AG09309 (cell line): ENCODE measurements around the gene GPC5.

Experiments used
- DNase-seq: peaks from one replicate; pipeline ENCODE4 v3.0.0-alpha.2; 2010; ENCODE audit warnings: low read depth
- H3K4me3 ChIP-seq: 2 replicates; pipeline ENCODE4 v1.5.1; 2011; ENCODE audit warnings: mild to moderate bottlenecking, low read depth, low read length, moderate library complexity; ENCODE audit not compliant: control insufficient read depth
- TF ChIP-seq, protein P1 (sequence below): IDR thresholded peaks from 2 replicates; pipeline ENCODE4 v1.5.1; 2011; ENCODE audit warnings: mild to moderate bottlenecking, low read depth, low read length, inconsistent platforms; ENCODE audit not compliant: insufficient read depth, control insufficient read depth; ENCODE audit errors: missing control alignments

The GPC5 gene

DNA sequence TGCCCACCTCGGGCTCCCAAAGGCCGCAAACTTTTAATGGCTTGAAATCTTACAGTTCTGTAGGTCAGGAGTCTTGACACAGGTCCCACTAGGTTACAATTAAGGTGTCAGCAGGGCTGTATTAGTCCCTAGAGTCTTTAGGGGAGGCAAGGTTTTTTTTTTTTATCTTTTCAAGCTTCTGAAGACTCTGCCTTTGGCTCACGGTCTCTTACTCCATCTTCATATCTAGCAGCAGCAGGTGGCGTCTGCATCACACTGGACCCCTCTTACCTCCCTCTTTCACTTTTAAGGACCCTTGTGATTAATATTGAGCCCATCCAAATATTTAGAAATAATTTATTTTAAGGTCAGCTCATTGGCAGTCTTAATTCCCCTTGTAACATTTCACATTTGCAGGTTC is 39.3 kb upstream of the GPC5 start:
- no peak for DNase-seq
- TF ChIP-seq, protein P1, sequence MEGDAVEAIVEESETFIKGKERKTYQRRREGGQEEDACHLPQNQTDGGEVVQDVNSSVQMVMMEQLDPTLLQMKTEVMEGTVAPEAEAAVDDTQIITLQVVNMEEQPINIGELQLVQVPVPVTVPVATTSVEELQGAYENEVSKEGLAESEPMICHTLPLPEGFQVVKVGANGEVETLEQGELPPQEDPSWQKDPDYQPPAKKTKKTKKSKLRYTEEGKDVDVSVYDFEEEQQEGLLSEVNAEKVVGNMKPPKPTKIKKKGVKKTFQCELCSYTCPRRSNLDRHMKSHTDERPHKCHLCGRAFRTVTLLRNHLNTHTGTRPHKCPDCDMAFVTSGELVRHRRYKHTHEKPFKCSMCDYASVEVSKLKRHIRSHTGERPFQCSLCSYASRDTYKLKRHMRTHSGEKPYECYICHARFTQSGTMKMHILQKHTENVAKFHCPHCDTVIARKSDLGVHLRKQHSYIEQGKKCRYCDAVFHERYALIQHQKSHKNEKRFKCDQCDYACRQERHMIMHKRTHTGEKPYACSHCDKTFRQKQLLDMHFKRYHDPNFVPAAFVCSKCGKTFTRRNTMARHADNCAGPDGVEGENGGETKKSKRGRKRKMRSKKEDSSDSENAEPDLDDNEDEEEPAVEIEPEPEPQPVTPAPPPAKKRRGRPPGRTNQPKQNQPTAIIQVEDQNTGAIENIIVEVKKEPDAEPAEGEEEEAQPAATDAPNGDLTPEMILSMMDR, result no peak
- H3K4me3 ChIP-seq, result no peak overlapping the region

DNA sequence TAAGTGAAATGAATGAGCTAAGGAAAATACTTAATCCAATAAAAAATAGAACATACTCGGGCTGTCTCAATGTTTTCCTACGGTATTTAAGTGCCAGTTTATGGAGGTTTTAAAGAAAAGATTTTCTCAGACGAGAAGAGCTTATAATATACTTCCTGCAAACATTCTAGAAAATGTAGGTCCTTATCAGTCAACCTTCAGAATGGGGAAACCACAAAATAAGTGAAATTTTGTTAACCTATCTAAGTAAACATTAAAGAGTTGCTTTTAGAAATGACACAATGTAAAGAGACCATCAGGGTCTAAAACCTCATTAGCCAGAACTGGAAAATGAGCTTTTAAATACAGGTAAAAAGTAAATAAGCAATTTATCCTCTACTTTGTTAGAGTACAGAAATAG is 38.8 kb upstream of the GPC5 start:
- TF ChIP-seq, protein P1, result no peak
- no peak overlapping the region for H3K4me3 ChIP-seq
- DNase-seq, result no peak

DNA sequence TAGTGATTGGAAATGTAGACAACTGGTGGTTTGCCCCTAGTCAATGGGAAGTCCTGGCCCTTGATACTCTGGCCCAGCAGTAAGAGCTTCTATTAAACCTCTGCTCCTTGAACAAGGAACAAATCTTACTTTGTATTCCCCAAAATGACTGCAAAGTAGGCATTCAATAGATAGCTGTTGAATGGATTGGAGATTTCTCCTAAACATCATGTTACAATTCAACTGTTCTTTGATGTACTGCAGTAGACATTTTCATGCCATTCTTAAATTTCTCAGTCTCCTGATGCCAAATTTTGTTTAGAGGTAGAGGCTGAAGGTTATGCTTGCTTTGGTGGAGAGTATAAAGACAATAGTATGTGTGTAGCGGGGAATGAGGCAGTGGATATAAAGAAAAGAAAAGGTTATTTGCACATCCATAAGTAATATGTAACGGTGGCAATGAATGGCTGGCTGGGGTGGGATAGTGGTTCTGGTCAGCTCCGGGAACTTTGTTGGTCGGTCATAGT is 38.1 kb upstream of the GPC5 start:
- TF ChIP-seq, protein P1, result no peak
- no peak overlapping the region for H3K4me3 ChIP-seq
- no peak for DNase-seq

DNA sequence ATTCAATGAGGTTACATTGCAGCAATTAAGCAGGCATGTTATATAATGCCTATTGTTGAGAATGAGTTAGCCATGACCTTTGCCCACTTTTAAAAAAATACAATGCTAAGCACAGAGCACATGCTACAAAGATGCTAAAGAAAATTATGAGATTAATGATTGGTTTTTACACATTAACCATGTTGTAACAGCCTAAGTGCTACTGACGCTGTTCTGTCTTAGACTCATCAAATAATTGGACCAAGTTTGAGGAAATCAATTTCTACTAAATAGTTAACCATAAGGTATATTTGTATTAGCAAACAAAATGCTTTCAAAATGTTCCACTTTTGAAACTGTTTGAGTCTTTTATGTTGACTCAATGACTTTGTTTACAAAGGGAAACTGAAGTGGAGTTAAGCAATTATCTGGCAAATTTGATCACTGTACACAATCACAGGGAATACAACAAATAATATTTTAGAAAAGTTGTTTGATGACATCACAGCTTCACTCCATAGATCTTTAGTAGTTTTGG is 36.6 kb upstream of the GPC5 start:
- no peak overlapping the region for H3K4me3 ChIP-seq
- DNase-seq, result no peak
- TF ChIP-seq, protein P1, result no peak

DNA sequence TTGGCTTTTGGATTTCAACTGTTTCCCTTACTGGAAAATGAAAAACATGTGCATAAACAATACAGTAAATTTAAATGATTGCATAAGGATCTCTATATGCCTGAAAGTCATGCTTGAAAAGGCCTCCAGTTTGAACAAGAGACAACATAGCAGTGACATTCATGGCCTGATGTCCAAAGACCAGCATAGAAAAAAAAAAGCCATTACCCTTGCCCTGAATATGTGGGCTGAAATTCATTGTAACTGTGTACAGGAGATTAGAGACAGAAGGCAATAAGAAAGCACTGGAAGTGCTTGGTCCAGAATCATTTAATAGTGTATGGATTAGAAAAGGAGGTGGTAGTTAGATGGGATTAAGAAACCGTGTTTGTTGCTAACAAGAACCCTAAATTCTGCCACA is 35.5 kb upstream of the GPC5 start:
- TF ChIP-seq, protein P1, result no peak

DNA sequence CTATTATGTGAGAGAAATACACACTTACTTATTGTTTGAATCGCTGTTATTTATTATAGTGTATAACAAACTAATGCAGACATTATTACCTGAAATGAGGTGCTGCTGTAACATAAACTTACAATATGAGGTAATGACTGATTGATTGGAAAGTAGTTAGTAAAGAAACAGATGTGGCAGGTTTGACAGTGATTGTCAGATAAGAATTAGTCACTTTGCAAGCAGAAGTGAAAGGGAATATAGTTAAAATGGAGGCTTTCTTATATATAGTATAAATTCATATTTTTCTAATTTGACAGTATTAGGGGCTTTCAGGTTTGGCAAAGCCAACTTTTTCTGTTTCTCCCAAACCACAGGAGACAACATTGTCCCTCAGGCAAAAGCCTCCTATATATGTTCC is 30.3 kb upstream of the GPC5 start:
- TF ChIP-seq, protein P1, result no peak
- no peak overlapping the region for H3K4me3 ChIP-seq
- no peak for DNase-seq

More for the DNA sequence above, 35.5 kb upstream of the GPC5 start:
- H3K4me3 ChIP-seq, result no peak overlapping the region
- no peak for DNase-seq
